Bronchial smooth muscle cell (primary cell): ENCODE data around the gene HCAR3. TPM values are rescaled to one million over a fixed set of nuclear protein-coding genes. Genes with fewer than 3 reads are reported as not detected.

Experiments
- total RNA-seq: library from RNA; depleted of rRNA; stranded (reverse); fragments of >200 nt; gene quantifications from 2 replicates; pipeline ENCODE4 v1.2.1, GENCODE V29; 2014

Gene HCAR3
- not detected in 2 replicates for total RNA-seq

DNA sequence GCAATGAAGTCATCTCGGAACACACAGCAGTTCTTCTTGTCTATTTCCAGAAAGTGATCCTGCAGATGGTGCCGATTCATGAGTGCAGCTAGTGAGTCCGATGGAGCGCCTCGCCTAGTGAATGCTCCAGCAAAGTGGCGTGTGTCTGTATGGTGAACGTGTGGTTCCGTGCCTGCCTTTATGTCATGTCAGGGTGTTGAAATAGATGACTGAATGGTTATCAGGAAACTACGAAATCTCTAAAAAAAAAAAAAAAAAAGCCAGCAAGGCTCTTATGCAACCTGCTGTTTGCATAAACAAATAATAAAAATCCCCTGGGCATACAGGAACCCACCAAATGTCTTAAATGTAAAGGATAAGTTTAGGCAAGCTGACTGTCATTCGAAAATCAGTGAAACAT is at the start of gene HCAR3:
TSS of gene HCAR3 (minus strand) at position 154 of the 400 bp plus-strand sequence. CDS start at position 80, 74 bp downstream.

DNA sequence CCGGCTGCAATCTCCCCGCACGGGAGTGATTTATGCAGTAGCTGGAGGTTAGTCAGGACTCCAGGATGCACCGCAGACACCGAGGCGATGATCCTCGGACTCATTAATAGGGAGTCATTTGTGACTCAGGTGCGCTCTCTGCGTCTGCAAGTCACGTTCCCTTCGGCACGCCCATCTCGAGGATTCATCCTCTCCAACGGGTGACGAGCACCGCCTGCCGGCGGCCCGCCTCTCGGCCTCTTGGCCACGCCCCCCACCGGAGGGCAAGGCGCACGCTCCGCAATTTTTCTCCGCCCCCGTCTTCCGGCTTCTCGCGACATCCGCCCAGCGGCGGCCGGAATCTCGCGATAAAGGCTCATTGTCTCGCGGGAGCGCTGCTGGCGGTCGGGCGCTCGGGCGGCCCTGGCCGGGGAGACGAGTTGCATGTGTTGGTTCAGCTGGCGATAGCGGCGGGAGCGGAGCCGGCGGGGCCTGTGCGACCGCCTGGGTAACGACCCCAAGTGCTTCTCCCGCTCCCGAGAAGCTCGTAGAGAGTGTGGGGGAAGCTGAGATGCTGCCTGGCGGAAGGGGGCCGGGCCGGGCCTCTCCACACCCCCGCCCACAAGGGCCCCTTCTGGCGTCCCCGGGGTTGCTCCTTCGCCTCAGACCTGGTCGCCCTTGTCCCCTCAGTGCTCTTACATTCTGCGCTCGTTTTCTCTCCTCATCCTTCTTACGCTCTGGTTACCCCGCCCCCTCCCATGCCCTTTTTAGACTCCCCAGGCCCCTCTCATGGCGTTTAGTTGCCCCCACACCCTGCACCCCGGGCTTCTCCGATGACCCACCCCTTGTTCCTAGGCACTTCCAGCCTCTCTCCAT is 36.1 kb upstream of the HCAR3 start, which contains the start of gene DENR:
TSS of gene DENR (plus strand) at position 361 of the 855 bp plus-strand sequence. CDS start 878 bp downstream, outside the sequence.

DNA sequence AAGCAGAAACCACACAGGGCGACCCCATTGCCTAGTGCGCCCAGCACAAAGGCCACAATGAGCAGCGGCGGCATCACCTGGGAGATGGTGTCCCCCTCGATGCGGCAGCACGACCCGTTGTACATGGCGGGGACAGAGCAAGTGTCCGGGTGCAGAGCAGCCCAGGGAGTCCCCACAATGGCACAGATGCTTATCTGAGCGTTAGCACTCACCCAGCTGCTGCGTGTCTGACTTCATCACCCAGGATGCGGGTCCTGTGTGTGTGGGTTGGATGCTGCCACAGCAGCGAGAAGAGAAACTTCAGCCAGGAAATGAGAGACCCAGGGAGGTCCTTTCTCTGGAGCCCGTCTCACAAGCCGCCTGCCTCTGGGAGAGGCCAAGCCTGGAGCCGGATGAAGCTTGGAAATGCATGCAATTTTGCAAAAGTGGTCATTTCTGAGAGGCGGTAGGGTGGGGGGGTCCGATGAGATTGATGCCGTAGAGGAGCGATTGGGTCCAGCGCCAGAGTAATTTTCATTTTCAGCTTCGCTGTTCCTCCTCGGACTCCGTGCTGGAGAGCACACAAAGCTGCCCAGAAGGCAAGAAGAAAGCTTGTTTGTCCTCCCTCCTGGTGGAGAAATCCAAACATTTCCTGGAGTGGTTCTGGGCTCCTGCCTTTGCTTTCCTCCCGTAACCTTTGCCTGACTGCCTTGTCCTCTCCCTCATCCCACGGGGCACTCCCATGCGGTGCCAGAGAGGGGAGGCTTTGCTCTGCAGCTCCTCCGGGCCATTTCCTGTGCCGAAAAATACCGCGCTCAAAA is 13.8 kb upstream of the HCAR3 start, which contains the start of gene HCAR1:
TSS of gene HCAR1 (minus strand) at position 630 of the 800 bp plus-strand sequence. CDS start at position 125, 505 bp downstream.

DNA sequence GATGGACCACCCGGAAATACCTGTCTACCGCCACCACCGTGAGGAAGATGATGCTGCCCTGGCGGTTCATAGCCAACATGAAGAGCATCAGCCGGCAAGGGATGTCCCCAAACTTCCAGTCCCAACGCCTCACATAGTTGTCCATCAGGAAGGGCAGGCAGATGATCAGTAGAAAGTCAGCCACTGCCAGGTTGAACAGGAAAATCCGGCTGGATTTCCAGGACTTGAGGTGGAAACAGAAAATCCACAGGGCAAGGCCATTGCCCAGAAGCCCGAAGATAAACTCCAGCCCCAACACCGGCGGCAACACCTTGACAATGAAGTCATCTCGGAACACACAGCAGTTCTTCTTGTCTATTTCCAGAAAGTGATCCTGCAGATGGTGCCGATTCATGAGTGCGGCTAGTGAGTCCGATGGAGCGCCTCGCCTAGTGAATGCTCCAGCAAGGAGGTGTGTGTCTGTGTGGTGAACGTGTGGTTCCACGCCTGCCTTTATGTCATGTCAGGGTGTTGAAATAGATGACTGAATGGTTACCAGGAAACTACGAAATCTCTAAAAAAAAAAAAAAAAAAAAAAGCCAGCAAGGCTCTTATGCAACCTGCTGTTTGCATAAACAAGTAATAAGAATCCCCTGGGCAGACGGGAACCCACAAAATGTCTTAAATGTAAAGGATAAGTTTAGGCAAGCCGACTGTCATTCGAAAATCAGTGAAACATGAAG is 13.6 kb downstream of the HCAR3 start, which contains the start of gene HCAR2:
TSS of gene HCAR2 (minus strand) at position 468 of the 722 bp plus-strand sequence. CDS start at position 394, 74 bp downstream.

Other genes with a start within 250 kb of the HCAR3 start
- 10.6 and 10.7 TPM in 2 replicates for gene ZCCHC8, start 215.9 kb downstream of the HCAR3 start, total RNA-seq
- gene RSRC2, start 189.9 kb downstream of the HCAR3 start, total RNA-seq: 35.4 and 42.9 TPM in 2 replicates
- 6.0 and 13.4 TPM in 2 replicates for gene KNTC1, start 189.6 kb downstream of the HCAR3 start, total RNA-seq
- not detected in 2 replicates for gene HCAR2, start 13.5 kb downstream of the HCAR3 start, total RNA-seq
- gene HCAR1, start 14.0 kb upstream of the HCAR3 start, total RNA-seq: under 0.01 and 0.17 TPM in 2 replicates
- gene DENR, start 36.0 kb upstream of the HCAR3 start, total RNA-seq: 20.2 and 36.1 TPM in 2 replicates
- gene CCDC62, start 57.8 kb upstream of the HCAR3 start, total RNA-seq: 0.47 and 1.3 TPM in 2 replicates
- 16.2 and 23.8 TPM in 2 replicates for gene HIP1R, start 118.6 kb upstream of the HCAR3 start, total RNA-seq
- 7.6 and 8.5 TPM in 2 replicates for gene VPS37B, start 179.3 kb upstream of the HCAR3 start, total RNA-seq
- gene ABCB9, start 249.7 kb upstream of the HCAR3 start, total RNA-seq: 11.3 and 12.9 TPM in 2 replicates